ENCODE data around the gene AMFR. TPM values are rescaled to one million over a fixed set of nuclear protein-coding genes. Genes with fewer than 3 reads are reported as not detected.

Gene AMFR
- total RNA-seq, 1 experiment from 2014 or later: 48.1 TPM

GRCh38 chr16:56417138-56417537 lies 8.2 kb downstream of the AMFR start:
- no peak for DNase-seq (ENCODE audit: low spot score)
- intact Hi-C loops (cut with micrococcal nuclease; ENCODE audit: unreplicated experiment): no loop called here
- Histone ChIP-seq H3K4me3 (ENCODE audit: low read depth, low read length, poor library complexity, severe bottlenecking) (no peak overlapping the region), H3K9me3 (ENCODE audit: low read depth, low read length, poor library complexity, severe bottlenecking) (no peaks in the 10 kb centered on the region), H3K4me1 (ENCODE audit: insufficient read depth, low read length, poor library complexity, severe bottlenecking) (peaks cover 3% of the 10 kb centered on the region), H3K27me3 (replicated peaks; ENCODE audit: insufficient read depth, low read depth, low read length, poor library complexity) (no peaks in the 10 kb centered on the region), H3K36me3 (ENCODE audit: insufficient read depth, low read length, poor library complexity, severe bottlenecking) (peaks cover 1% of the 10 kb centered on the region), H3K27ac (ENCODE audit: low read depth, low read length, poor library complexity, severe bottlenecking) (no peak overlapping the region)
- POLR2A ChIA-PET (ENCODE audit: low non-redundant PET): no interaction called here
- BruUV-seq (replicated peaks): no TSS peak
- CTCF ChIA-PET: no interaction called here
- no peak for TF ChIP-seq EZH2 (IDR thresholded peaks at IDR 0.05; ENCODE audit: borderline replicate concordance, low read depth, low read length, poor library complexity, severe bottlenecking)
- no peak for TF ChIP-seq CTCF (conservative IDR thresholded peaks at IDR 0.05; ENCODE audit: low read depth, low read length)

DNA sequence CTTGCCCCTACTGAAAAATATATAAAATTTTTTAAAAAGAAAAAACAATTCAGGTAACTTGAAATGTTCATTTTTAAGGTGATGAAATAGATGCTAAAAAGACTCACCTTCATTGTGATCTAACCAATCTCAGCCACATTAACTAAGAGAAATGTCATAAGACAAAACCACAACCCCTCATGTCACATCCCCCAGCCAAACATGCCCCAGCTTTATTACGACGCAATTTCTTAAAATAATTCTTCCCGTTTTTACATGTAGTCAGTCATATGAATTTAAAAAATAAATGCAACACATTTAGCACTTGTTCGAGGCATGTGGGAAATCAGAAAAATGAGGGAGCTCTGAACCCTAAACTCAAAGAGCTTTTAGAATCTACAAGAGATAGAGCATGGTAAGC lies 9.5 kb downstream of the AMFR start:
- ChIA-PET POLR2A (ENCODE audit: low non-redundant PET) (no interaction called here), CTCF (no interaction called here)
- no peak for DNase-seq (ENCODE audit: low spot score)
- BruUV-seq (replicated peaks): no TSS peak
- TF ChIP-seq CTCF (conservative IDR thresholded peaks at IDR 0.05; ENCODE audit: low read depth, low read length) (no peak), EZH2 (IDR thresholded peaks at IDR 0.05; ENCODE audit: borderline replicate concordance, low read depth, low read length, poor library complexity, severe bottlenecking) (no peak)
- Histone ChIP-seq H3K9me3 (ENCODE audit: low read depth, low read length, poor library complexity, severe bottlenecking) (no peaks in the 10 kb centered on the region), H3K36me3 (ENCODE audit: insufficient read depth, low read length, poor library complexity, severe bottlenecking) (peaks cover 11% of the 10 kb centered on the region), H3K27me3 (replicated peaks; ENCODE audit: insufficient read depth, low read depth, low read length, poor library complexity) (no peaks in the 10 kb centered on the region), H3K4me3 (ENCODE audit: low read depth, low read length, poor library complexity, severe bottlenecking) (no peak overlapping the region), H3K27ac (ENCODE audit: low read depth, low read length, poor library complexity, severe bottlenecking) (no peak overlapping the region), H3K4me1 (ENCODE audit: insufficient read depth, low read length, poor library complexity, severe bottlenecking) (no peaks in the 10 kb centered on the region)
- intact Hi-C loops (cut with micrococcal nuclease; ENCODE audit: unreplicated experiment): no loop called here

GRCh38 chr16:56414366-56414765 lies 11.0 kb downstream of the AMFR start:
- ChIA-PET CTCF (no interaction called here), POLR2A (ENCODE audit: low non-redundant PET) (no interaction called here)
- Histone ChIP-seq H3K27ac (ENCODE audit: low read depth, low read length, poor library complexity, severe bottlenecking) (no peak overlapping the region), H3K36me3 (ENCODE audit: insufficient read depth, low read length, poor library complexity, severe bottlenecking) (peaks cover 15% of the 10 kb centered on the region), H3K27me3 (replicated peaks; ENCODE audit: insufficient read depth, low read depth, low read length, poor library complexity) (no peaks in the 10 kb centered on the region), H3K9me3 (ENCODE audit: low read depth, low read length, poor library complexity, severe bottlenecking) (no peaks in the 10 kb centered on the region), H3K4me1 (ENCODE audit: insufficient read depth, low read length, poor library complexity, severe bottlenecking) (no peaks in the 10 kb centered on the region), H3K4me3 (ENCODE audit: low read depth, low read length, poor library complexity, severe bottlenecking) (no peak overlapping the region)
- BruUV-seq (replicated peaks): no TSS peak
- no peak for TF ChIP-seq CTCF (conservative IDR thresholded peaks at IDR 0.05; ENCODE audit: low read depth, low read length)
- intact Hi-C loops (cut with micrococcal nuclease; ENCODE audit: unreplicated experiment): no loop called here
- no peak for DNase-seq (ENCODE audit: low spot score)
